GM12891 (cell line): ENCODE results near the gene KIAA1549.

Source experiments
- POLR2A ChIP-seq: IDR thresholded peaks from 2 replicates; pipeline ENCODE4 v1.6.1; 2011; ENCODE audit warnings: low read depth, low read length, control low read depth
- POLR2AphosphoS5 ChIP-seq: IDR thresholded peaks from 2 replicates; pipeline ENCODE4 v1.6.1; 2011; ENCODE audit warnings: low read depth, low read length, control low read depth
- POU2F2 ChIP-seq: IDR thresholded peaks from 2 replicates; pipeline ENCODE4 v1.6.1; 2011; ENCODE audit warnings: low read depth, mild to moderate bottlenecking, control low read depth, low read length, moderate library complexity
- SPI1 ChIP-seq: IDR thresholded peaks from 2 replicates; pipeline ENCODE4 v1.6.1; 2011; ENCODE audit warnings: low read depth, low read length, control low read depth
- TAF1 ChIP-seq: IDR thresholded peaks from 2 replicates; pipeline ENCODE4 v1.6.1; 2011; ENCODE audit warnings: low read depth, low read length, control low read depth

DNA sequence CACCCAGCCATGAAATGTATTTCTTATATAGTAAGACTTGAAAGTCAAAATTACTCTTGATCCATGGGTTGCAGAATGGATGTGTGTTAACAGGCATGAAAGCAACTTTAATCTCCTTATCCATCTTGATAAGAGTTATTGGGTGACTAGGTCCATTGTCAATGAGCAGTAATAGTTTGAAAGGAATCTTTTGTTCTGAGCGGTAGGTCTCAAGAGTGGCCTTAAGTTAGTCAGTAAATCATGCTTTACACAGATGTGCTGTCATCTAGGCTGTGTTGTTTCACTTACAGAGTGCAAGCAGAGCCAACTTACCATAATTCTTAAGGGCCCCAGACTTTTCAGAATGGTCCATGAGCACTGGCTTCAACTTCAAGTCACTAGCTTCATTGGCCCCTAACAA is 51.2 kb downstream of the KIAA1549 start:
- no peak for TF ChIP-seq POLR2AphosphoS5
- no peak for TF ChIP-seq TAF1
- no peak for TF ChIP-seq POLR2A
- TF ChIP-seq SPI1: no peak
- TF ChIP-seq POU2F2: no peak
